Right ventricle myocardium superior (tissue), 1 donor: ENCODE results near the gene RBKS. TPM values are rescaled to one million over a fixed set of nuclear protein-coding genes. Genes with fewer than 3 reads are reported as not detected.

Experiments used
- ATAC-seq: fragments of 200-7000 bp; cut with Tn5 transposase; one replicate; pipeline ENCODE4 v1.9.1; 2020; ENCODE audit warnings: mild to moderate bottlenecking; ENCODE audit not compliant: poor library complexity
- DNase-seq: peaks from one replicate; pipeline ENCODE4 v3.0.0-alpha.2; 2020
- intact Hi-C: fragments of 100-400 bp; cut with DNase I; formaldehyde crosslinking; loops from one replicate; pipeline ENCODE4 v1.11.2; 2022
- total RNA-seq: library from RNA; stranded (reverse); fragmentation: NEBNext Ultra II Directional; extraction: Animal tissue kit (Norgen Biotek cat#: 25700); gene quantifications from one replicate; pipeline ENCODE4 v1.2.1, GENCODE V29; 2021
- donor health status: DM: no; HTN: yes; CAD: no; lungs with severe emphysema.

The RBKS gene
- total RNA-seq, 1 donor from 2014 or later: 4.2 TPM

GRCh38 chr2:27911458-27912210, 21.4 kb upstream of the RBKS start:
- ATAC-seq: no peak
- no peak for DNase-seq
- intact Hi-C loops: no loop called here

DNA sequence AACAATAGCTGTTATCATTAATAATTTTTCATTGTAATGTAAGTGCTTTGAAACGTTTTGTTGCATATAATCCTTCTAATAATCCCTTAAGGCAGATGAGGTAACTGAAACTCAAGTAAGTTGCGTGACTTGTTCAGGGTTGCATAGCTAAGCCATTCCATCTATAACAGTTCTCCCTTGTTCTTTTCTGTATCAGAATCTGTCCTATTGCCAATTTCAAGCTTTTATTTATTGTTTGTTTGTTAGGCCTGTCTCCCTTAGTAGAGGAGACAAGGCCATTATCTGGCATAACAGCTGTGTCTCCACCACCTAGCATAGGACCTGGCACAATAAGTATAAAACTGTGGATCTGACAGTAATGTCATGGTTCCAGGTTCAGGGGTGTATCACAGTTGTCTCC, 19.7 kb upstream of the RBKS start:
- no peak for ATAC-seq
- intact Hi-C loops: no loop called here
- DNase-seq: no peak

DNA sequence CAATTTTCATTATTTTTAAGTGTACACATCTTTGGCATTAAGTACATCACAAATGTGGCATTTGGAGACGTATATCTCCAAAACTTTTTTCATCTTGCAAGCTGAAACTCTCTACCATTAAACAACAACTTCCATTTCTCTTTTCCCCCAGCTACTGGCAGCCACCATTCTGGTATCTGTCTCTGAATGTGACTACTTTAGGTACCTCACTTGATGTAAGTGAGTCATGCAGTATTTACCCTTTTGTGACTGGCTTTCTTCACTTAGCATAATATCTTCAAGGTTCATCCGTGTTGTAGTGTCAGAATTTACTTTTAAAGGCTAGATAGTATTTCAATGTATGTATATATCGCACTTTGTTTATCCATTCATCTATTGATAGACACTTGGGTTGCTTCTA, 17.4 kb upstream of the RBKS start:
- no peak for DNase-seq
- intact Hi-C loops: no loop called here
- ATAC-seq: no peak

DNA sequence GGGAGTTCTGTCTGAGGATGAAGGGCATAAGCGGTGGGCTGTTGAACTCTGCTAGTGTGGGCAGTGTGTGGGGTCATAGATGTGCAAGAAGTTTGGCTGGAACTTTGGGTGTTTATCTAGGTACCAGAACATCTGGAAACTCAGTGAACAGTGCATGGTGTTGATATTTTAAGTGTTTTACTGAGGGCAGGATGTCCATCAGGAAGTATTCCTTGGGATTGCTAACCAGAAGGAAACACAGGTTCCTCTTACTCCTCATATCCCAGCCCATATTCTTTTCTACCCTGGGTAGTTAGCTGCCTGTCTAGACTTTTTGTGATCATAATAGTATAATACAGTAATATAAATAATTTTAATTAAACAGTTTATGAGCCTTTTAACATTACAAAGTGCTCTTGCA, 15.9 kb upstream of the RBKS start:
- intact Hi-C loops: no loop called here
- no peak for DNase-seq
- ATAC-seq: peak; percentile 18

DNA sequence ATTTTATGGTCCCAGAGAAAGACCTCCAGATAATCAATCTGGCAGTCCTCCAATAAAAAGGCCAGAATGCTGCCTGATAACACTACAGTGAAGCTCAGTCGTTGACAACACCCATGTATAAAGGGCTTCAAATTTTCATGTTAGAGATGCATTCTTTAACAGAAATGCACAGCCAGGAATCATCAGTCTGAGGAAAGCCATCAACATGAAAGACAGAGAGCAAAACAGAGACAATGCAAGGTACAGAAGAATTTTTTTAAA, 14.1 kb upstream of the RBKS start:
- no peak for DNase-seq
- ATAC-seq: no peak
- intact Hi-C loops: no loop called here

DNA sequence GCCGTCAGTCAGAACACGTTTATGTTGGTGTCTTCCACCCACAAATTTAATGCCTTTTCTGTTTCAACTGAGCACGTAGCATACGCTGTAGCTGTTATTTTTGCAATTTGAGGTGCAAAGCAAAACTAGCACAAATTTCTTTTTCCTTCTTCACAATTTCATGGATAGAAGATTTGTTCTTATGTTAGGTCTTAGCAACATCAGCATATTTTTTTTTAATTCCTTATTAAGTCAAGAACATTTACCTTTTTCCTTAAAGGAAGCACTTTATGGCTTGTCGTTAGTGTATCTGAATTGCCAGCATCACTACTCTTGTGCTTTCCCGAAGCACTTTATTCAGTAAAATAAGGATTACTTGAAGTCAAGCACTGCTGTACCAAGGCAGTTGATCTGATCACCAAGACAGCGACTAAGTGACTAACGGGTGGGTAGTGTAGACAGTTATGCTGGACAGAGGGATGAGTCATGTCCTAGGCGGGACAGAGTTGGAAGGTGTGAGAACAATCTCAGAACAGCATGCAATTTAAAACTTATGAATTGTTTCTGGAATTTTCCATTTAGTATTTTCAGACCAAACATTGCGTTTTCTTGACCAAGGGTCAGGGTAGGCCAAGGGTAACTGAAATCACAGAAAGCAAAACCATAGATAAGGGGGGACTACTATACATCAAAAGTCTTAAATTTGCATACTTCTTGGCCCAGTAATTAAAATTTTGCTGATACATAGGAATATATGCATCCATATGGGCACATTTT, 13.6 kb upstream of the RBKS start:
- DNase-seq (no peak), ATAC-seq (no peak)
- intact Hi-C loops: no loop called here

DNA sequence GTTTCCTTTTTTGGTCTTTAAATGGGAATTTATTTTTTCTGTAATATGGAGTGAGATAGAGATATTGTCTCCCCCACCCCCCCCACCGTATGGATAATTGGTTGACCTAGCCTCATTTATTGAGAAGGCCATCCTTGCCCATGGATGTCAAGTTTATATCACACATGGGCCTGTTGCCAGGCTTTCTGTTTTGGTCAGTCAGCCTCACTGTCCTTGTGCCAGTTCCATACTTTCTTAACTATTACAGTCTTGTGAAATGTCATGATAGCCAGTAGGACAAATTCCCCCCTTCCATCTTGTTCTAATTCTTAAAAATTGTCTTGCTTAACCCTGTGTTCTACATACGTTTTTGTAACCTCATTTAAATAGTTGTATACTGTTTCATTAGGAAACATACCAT, 12.8 kb upstream of the RBKS start:
- ATAC-seq: no peak
- intact Hi-C loops: no loop called here
- no peak for DNase-seq

DNA sequence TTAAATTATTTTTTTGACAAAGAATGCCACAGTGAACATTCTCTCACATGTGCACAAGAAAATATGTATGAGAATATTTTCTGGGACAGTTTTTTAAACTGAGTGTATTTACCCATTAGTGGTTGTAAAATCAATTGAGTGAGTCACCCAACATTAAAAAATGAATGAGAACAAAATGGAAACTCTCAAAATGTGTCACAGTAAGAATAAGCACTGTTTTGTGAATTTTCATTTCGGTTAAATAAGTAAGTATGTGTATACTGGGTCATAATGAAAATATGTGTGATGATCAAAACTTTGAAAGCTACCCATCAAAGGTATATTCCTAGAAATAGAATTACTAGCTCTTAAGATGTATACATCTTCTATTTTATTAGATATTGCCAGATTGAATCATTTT, 11.9 kb upstream of the RBKS start:
- ATAC-seq (no peak), DNase-seq (no peak)
- intact Hi-C loops: no loop called here

- ATAC-seq (no peak), DNase-seq (no peak)
- intact Hi-C loops: no loop called here
Measured at GRCh38 chr2:27901234-27901633, 11.0 kb upstream of the RBKS start.

- ATAC-seq (no peak), DNase-seq (no peak)
- intact Hi-C loops: no loop called here
Measured at GRCh38 chr2:27897717-27898116, 7.5 kb upstream of the RBKS start.

GRCh38 chr2:27893006-27893405, 2.8 kb upstream of the RBKS start:
- DNase-seq (no peak), ATAC-seq (no peak)
- intact Hi-C loops: no loop called here

DNA sequence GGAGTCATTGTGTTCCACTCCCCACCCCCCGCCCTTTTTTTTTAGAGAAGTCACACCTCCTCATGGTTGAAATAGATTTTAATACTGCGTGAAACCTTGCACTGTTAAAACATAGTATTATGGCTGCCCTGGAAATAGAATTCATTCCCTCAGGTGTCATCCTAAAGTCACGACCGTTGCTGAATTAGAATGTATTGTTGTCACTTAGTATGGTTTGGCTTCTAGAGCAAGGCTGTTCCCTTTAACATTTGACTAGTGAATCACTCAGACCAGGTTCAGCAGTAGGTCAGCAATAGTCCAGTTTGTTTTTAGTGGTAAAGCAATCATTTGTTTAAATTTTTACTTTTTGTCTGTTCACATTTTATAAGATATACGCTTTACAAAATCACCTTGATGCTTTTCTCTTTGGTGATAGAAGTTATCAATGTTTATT, 1.5 kb upstream of the RBKS start:
- intact Hi-C loops: no loop called here
- ATAC-seq: no peak
- no peak for DNase-seq

DNA sequence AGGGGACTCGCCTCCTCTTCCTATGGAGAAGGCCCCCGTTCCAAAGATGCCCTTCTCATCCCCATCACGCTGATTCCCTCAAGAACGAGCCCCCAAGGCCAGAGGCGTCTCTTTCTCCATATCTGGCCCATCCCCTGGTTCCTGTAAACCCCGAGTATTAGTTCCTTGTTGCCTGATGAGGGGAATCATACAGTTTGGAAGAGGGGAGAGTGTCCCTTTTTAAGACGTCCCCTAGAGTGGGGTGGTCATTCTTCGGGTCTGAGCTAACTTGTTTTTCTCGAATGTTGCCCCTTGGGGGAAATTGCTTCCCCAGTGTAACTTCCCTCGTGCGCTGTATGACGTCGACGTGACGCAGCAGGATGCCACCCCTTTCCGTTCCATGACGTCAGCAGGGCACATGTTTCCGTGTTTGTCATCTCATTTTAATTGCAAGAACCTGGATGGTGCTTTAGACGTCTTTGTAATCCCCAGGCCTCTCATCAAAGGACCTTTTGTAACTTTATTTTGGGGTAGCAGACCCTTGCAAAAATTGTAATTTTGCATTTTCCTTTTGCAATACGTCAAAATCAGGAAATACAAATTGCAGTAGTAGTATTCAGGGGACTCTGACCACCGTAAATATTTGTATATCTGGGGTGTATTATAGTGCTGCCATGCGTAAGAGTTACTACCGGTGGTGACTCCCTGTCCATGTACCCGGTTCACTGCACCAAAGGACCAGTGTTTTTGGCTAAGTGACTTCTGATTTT, 911 bp upstream of the RBKS start:
- ATAC-seq: peak; percentile 32
- intact Hi-C loops: no loop called here
- DNase-seq: peak; percentile 86

DNA sequence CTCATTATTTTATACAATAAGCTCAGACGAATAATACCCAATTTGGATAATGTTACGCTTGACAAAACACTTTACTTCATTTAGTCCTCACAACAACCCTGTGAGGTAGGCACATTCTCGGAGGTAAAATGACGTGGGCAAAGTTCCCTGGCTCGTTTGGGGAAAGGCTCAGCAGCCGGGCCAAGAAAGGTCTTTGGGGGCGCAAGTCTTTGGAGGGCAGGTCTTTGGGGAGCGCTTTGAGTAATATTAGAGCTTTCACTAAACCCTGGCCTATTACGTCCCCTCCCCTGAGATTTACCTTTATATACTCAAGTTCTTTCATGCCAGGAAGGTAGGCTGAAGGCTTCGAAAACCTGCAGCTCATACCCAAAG, 427 bp downstream of the RBKS start:
- ATAC-seq: peak; percentile 2
- no peak for DNase-seq
- intact Hi-C loops: loop anchor here (10.0 kb wide), 1 partner anchor 115 kb away; the partner anchor contains the start of gene MRPL33

DNA sequence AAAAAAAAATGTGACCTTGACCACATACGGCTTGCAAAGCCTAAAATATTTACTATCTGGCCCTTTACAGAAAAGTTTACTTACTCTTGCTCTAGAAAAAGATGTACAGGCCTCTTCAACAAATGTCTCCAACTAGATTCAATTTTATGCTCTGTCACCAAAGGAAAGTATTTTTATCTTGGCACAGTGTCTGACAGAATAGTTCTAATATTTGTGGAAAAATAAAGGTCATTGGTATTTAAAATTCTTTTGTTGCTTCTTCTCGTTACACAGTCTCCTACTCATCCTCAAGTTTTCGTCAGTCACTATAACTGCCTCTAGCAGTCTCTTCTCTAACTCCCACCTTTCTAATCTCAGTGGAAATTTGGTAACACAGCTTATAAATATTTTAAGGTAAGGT, 1.4 kb downstream of the RBKS start:
- ATAC-seq (no peak), DNase-seq (no peak)
- intact Hi-C loops: loop anchor here (10.0 kb wide), 1 partner anchor 114 kb away; the partner anchor contains the start of gene MRPL33

- intact Hi-C loops: loop anchor here (10.0 kb wide), 1 partner anchor 113 kb away; the partner anchor contains the start of gene MRPL33
- no peak for DNase-seq
- ATAC-seq: no peak
Measured at GRCh38 chr2:27887830-27888229, 2.4 kb downstream of the RBKS start.

DNA sequence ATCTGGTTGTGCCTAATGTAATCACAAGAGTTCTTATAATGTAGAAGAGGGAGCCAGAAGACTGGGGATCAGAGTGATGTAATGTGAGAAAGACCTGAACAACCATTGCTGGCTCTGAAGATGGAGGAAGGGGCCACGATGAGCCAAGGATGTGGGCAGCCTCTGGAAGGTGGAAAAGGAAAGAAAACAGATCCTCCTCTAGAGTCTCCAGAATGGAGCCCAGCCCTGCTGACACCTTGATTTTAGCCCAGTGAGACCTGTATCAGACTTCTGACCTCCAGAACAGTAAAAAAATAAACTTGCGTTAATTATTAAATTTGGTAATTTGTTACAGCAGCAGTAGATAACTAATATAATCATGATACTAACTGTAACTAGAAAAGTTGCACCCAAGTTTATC, 3.1 kb downstream of the RBKS start:
- no peak for DNase-seq
- intact Hi-C loops: loop anchor here (10.0 kb wide), 1 partner anchor 112 kb away; the partner anchor contains the start of gene MRPL33
- ATAC-seq: no peak

DNA sequence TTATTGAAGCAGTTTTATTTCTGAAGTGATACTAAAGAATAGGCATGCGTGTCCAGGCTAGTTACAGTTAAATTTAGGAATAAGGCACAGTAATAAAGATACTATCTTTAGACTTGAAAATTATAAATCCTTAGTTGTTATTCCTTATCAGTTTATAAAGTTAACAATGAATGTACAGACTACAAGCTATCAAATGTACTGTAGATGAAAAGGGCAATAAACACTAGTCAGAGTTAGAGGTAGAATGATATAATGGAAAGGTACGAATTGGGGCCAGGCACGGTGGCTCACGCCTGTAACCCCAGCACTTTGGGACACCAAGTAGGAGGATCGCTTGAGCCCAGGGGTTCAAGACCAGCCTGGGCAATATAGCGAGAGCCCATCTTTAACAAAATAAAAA, 3.9 kb downstream of the RBKS start:
- intact Hi-C loops: loop anchor here (10.0 kb wide), 1 partner anchor 112 kb away; the partner anchor contains the start of gene MRPL33
- ATAC-seq (no peak), DNase-seq (no peak)

DNA sequence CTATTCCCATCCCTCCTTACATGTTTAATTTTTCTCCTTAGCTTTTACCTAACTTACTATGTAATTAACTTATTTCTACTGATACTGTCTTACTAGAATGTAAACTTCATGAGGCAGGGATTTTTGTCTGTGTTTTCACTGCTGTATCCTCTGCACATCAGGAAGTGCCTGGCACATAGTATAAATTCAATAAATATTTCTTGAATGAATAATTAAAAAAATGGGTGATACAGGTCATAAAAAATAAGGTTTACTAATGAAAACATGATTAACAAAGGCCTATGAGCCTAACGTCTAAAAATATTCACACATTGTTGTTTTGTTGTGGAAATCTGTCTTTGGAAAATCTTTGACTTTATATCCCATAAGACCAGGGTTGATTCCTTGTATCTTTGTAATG, 4.5 kb downstream of the RBKS start:
- no peak for DNase-seq
- no peak for ATAC-seq
- intact Hi-C loops: loop anchor here (10.0 kb wide), 1 partner anchor 111 kb away; the partner anchor contains the start of gene MRPL33
